MM.1S (cell line): ENCODE measurements around the gene TDP1.
A peak's percentile ranks its signal among the peaks of the same experiment; 100 is the strongest.

Experiments
- DNase-seq: peaks from one replicate; pipeline ENCODE4 v3.0.0-alpha.2; 2015
- H2AFZ ChIP-seq: fragments of 300-600 bp; sonication (generic); 2 replicates; pipeline ENCODE4 v1.6.0; 2016; ENCODE audit warnings: antibody characterized with exemption, low read length
- H3F3A ChIP-seq: fragments of 300-600 bp; sonication (generic); 2 replicates; pipeline ENCODE4 v1.6.1; 2016; ENCODE audit warnings: mild to moderate bottlenecking, antibody characterized with exemption, low read length, moderate library complexity, mixed read lengths; ENCODE audit not compliant: insufficient read depth
- H3K27ac ChIP-seq: fragments of 300-600 bp; sonication (generic); 2 replicates; pipeline ENCODE4 v1.5.1; 2016; ENCODE audit warnings: mild to moderate bottlenecking, low read length
- H3K27me3 ChIP-seq: fragments of 300-600 bp; sonication (generic); replicated peaks from 2 replicates; pipeline ENCODE4 v1.6.0; 2016; ENCODE audit warnings: low read length; ENCODE audit not compliant: insufficient read depth
- H3K36me3 ChIP-seq: fragments of 300-600 bp; sonication (generic); replicated peaks from 2 replicates; pipeline ENCODE4 v1.6.1; 2016; ENCODE audit warnings: mild to moderate bottlenecking, low read length, mixed read lengths; ENCODE audit not compliant: insufficient read depth
- H3K4me1 ChIP-seq: fragments of 300-600 bp; sonication (generic); 2 replicates; pipeline ENCODE4 v1.6.1; 2016; ENCODE audit warnings: low read length, mixed read lengths
- H3K4me2 ChIP-seq: fragments of 300-600 bp; sonication (generic); 2 replicates; pipeline ENCODE4 v1.6.0; 2016; ENCODE audit warnings: low read depth, low read length
- H3K4me3 ChIP-seq: fragments of 300-600 bp; sonication (generic); 2 replicates; pipeline ENCODE4 v1.5.1; 2016; ENCODE audit warnings: low read length, mixed read lengths
- H3K79me2 ChIP-seq: fragments of 300-600 bp; sonication (generic); 2 replicates; pipeline ENCODE4 v1.6.1; 2016; ENCODE audit warnings: mixed run types, low read length, mixed read lengths
- H3K9ac ChIP-seq: fragments of 300-600 bp; sonication (generic); 2 replicates; pipeline ENCODE4 v1.6.1; 2016; ENCODE audit warnings: low read length, mixed read lengths
- H3K9me2 ChIP-seq: fragments of 300-600 bp; sonication (generic); replicated peaks from 2 replicates; pipeline ENCODE4 v1.6.1; 2016; ENCODE audit warnings: mild to moderate bottlenecking, low read length, mixed read lengths; ENCODE audit not compliant: insufficient read depth
- H3K9me3 ChIP-seq: fragments of 300-600 bp; sonication (generic); replicated peaks from 2 replicates; pipeline ENCODE4 v1.6.1; 2016; ENCODE audit warnings: mild to moderate bottlenecking, low read length, mixed read lengths; ENCODE audit not compliant: insufficient read depth
- H4K20me1 ChIP-seq: fragments of 300-600 bp; sonication (generic); 2 replicates; pipeline ENCODE4 v1.6.1; 2016; ENCODE audit warnings: mild to moderate bottlenecking, low read length, moderate library complexity, mixed read lengths; ENCODE audit not compliant: insufficient read depth
- EZH2 ChIP-seq: fragments of 300-600 bp; sonication (generic); optimal IDR thresholded peaks from 2 replicates; pipeline ENCODE3; 2017; ENCODE audit warnings: low read depth, mild to moderate bottlenecking, antibody characterized with exemption, low read length, mixed read lengths
- EZH2phosphoT487 ChIP-seq: fragments of 300-600 bp; sonication (generic); IDR thresholded peaks from 2 replicates; pipeline ENCODE4 v1.6.1; 2018; ENCODE audit warnings: antibody characterized with exemption, low read length
- TF ChIP-seq, protein P1 (sequence below): fragments of 300-600 bp; sonication (generic); IDR thresholded peaks from 2 replicates; pipeline ENCODE4 v1.5.1; 2016; ENCODE audit warnings: antibody characterized with exemption, low read length, mixed read lengths

The TDP1 gene

GRCh38 chr14:89915114-89915878 lies 40.4 kb upstream of the TDP1 start:
- H3K27me3 ChIP-seq: no peaks in the 10 kb centered on the region
- H3K79me2 ChIP-seq: no peaks in the 10 kb centered on the region
- H3K4me2 ChIP-seq: no peak overlapping the region
- TF ChIP-seq EZH2phosphoT487 (no peak), EZH2 (no peak)
- TF ChIP-seq, protein P1, sequence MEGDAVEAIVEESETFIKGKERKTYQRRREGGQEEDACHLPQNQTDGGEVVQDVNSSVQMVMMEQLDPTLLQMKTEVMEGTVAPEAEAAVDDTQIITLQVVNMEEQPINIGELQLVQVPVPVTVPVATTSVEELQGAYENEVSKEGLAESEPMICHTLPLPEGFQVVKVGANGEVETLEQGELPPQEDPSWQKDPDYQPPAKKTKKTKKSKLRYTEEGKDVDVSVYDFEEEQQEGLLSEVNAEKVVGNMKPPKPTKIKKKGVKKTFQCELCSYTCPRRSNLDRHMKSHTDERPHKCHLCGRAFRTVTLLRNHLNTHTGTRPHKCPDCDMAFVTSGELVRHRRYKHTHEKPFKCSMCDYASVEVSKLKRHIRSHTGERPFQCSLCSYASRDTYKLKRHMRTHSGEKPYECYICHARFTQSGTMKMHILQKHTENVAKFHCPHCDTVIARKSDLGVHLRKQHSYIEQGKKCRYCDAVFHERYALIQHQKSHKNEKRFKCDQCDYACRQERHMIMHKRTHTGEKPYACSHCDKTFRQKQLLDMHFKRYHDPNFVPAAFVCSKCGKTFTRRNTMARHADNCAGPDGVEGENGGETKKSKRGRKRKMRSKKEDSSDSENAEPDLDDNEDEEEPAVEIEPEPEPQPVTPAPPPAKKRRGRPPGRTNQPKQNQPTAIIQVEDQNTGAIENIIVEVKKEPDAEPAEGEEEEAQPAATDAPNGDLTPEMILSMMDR: peak; percentile 69
- H3K27ac ChIP-seq: no peak overlapping the region
- H3F3A ChIP-seq: no peaks in the 10 kb centered on the region
- no peaks in the 10 kb centered on the region for H3K36me3 ChIP-seq
- no peak overlapping the region for H3K4me3 ChIP-seq
- no peaks in the 10 kb centered on the region for H3K9me2 ChIP-seq
- no peak overlapping the region for H3K9ac ChIP-seq
- DNase-seq: peak; percentile 50
- H4K20me1 ChIP-seq: no peaks in the 10 kb centered on the region
- H3K9me3 ChIP-seq: no peaks in the 10 kb centered on the region
- no peaks in the 10 kb centered on the region for H3K4me1 ChIP-seq
- H2AFZ ChIP-seq: no peak overlapping the region

- Histone ChIP-seq H3K9ac (no peak overlapping the region), H3K9me3 (no peaks in the 10 kb centered on the region)
These were observed 37.0 kb upstream of the TDP1 start for GRCh38 chr14:89918721-89919120.

DNA sequence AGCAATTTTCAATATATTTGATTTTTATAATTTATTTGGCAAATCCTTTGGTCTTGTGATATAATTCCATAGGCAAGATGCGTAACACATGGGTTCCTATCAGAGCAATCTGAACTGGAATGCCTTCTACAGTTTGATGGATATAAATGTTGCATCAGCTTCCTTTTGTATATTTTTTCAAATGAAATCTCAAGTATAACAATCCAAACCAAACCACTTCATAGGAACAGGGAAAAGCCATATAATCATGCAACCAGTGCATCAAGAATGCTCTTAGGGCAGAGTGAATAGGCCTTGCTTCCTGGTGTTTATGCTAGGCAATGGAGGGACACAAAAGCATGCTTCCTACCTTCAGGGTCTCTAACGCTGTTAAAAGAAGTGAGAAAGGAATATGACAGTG lies 35.7 kb upstream of the TDP1 start:
- Histone ChIP-seq H3F3A (no peaks in the 10 kb centered on the region), H3K9me3 (no peaks in the 10 kb centered on the region), H2AFZ (no peak overlapping the region), H3K9me2 (no peaks in the 10 kb centered on the region), H4K20me1 (no peaks in the 10 kb centered on the region), H3K36me3 (no peaks in the 10 kb centered on the region), H3K79me2 (no peaks in the 10 kb centered on the region), H3K9ac (no peak overlapping the region), H3K27me3 (no peaks in the 10 kb centered on the region), H3K27ac (no peak overlapping the region), H3K4me1 (no peaks in the 10 kb centered on the region), H3K4me3 (no peak overlapping the region), H3K4me2 (no peak overlapping the region)
- TF ChIP-seq EZH2 (no peak), EZH2phosphoT487 (no peak)
- TF ChIP-seq, protein P1: no peak
- DNase-seq: no peak

More at GRCh38 chr14:89918721-89919120, 37.0 kb upstream of the TDP1 start:
- Histone ChIP-seq H3K4me2 (no peak overlapping the region), H3K36me3 (no peaks in the 10 kb centered on the region), H3K27ac (no peak overlapping the region), H3K4me3 (no peak overlapping the region), H3K79me2 (no peaks in the 10 kb centered on the region), H4K20me1 (no peaks in the 10 kb centered on the region), H2AFZ (no peak overlapping the region), H3K27me3 (no peaks in the 10 kb centered on the region), H3K4me1 (no peaks in the 10 kb centered on the region), H3K9me2 (no peaks in the 10 kb centered on the region), H3F3A (no peaks in the 10 kb centered on the region)
- DNase-seq: no peak
- TF ChIP-seq EZH2 (no peak), EZH2phosphoT487 (no peak)
- TF ChIP-seq, protein P1: no peak
